Measurements from ENCODE around the gene CFAP65. TPM values are rescaled to one million over a fixed set of nuclear protein-coding genes. Genes with fewer than 3 reads are reported as not detected.

The CFAP65 gene
- total RNA-seq, 2 experiments from 2014 or later, result not detected

GRCh38 chr2:219002395-219003266 is 38.7 kb downstream of the CFAP65 start:
- Histone ChIP-seq H3K9me3 (ENCODE audit: control insufficient read depth in 1 of 2, insufficient read depth in 1 of 2, low read length in 2 of 2) (peaks cover 0 to 34% of the 10 kb centered on the region in 2 experiments), H3K4me1 (ENCODE audit: insufficient read depth, low read length) (peaks cover 28% of the 10 kb centered on the region), H3K27ac (ENCODE audit: low read depth in 1 of 2, low read length in 2 of 2) (no peak overlapping the region), H3K36me3 (ENCODE audit: insufficient read depth, low read length) (no peaks in the 10 kb centered on the region), H3K4me3 (ENCODE audit: low read length) (peak overlapping the region; percentile 25), H3K27me3 (ENCODE audit: control insufficient read depth in 1 of 2, insufficient read depth in 2 of 2, low read length in 2 of 2) (peaks cover 72 to 77% of the 10 kb centered on the region in 2 experiments)
- no peaks in the 10 kb centered on the region for H3K36me3 Mint-ChIP-seq (ENCODE audit: low read depth)
- intact Hi-C loops (cut with DNase I, micrococcal nuclease), result loop anchor here in 1 of 2 experiments (2.0 kb wide), 1 partner anchor 150 kb away; no protein-coding TSS in a partner anchor
- peak overlapping the region; percentile 69 for H3K4me3 Mint-ChIP-seq
- POLR2A ChIA-PET, result no interaction called here
- peaks cover 84% of the 10 kb centered on the region for H3K27me3 Mint-ChIP-seq
- TF ChIP-seq CTCF (IDR thresholded peaks at IDR 0.05), result no peak
- H3K4me1 Mint-ChIP-seq (ENCODE audit: low read depth), result peaks cover 12% of the 10 kb centered on the region
- ATAC-seq (ENCODE audit: poor library complexity) (peak; percentile 72), DNase-seq (peak in 11 of 14 experiments; percentile 22 to 68 (median 41))
- no peak overlapping the region for H3K27ac Mint-ChIP-seq
- CTCF ChIA-PET, result interaction anchor here (1.2 to 1.5 kb wide), 4 partner anchors 22 to 27 kb away, joined by 3 to 7 read pairs (median 4); no protein-coding TSS in a partner anchor
- no peaks in the 10 kb centered on the region for H3K9me3 Mint-ChIP-seq

- Histone ChIP-seq H3K9me3 (ENCODE audit: control insufficient read depth in 1 of 2, insufficient read depth in 1 of 2, low read length in 2 of 2) (peaks cover 0 to 34% of the 10 kb centered on the region in 2 experiments), H3K36me3 (ENCODE audit: insufficient read depth, low read length) (no peaks in the 10 kb centered on the region), H3K27ac (ENCODE audit: low read depth in 1 of 2, low read length in 2 of 2) (no peak overlapping the region), H3K4me3 (ENCODE audit: low read length) (peak overlapping the region; percentile 25), H3K27me3 (ENCODE audit: control insufficient read depth in 1 of 2, insufficient read depth in 2 of 2, low read length in 2 of 2) (peaks cover 75 to 79% of the 10 kb centered on the region in 2 experiments), H3K4me1 (ENCODE audit: insufficient read depth, low read length) (peaks cover 28% of the 10 kb centered on the region)
- TF ChIP-seq CTCF (IDR thresholded peaks at IDR 0.05), result no peak
- ChIA-PET CTCF (interaction anchor here (1.4 to 1.5 kb wide), 2 partner anchors 22 to 28 kb away, joined by 4 to 7 read pairs; no protein-coding TSS in a partner anchor), POLR2A (no interaction called here)
- peak; percentile 31 for ATAC-seq (ENCODE audit: poor library complexity)
- peak overlapping the region; percentile 25 for H3K4me3 Mint-ChIP-seq
- intact Hi-C loops (cut with DNase I, micrococcal nuclease), result loop anchor here in 1 of 2 experiments (2.0 kb wide), 1 partner anchor 149 kb away; no protein-coding TSS in a partner anchor
- H3K27me3 Mint-ChIP-seq, result peaks cover 82% of the 10 kb centered on the region
- no peak overlapping the region for H3K27ac Mint-ChIP-seq
- H3K4me1 Mint-ChIP-seq (ENCODE audit: low read depth), result peaks cover 12% of the 10 kb centered on the region
- H3K9me3 Mint-ChIP-seq, result no peaks in the 10 kb centered on the region
- H3K36me3 Mint-ChIP-seq (ENCODE audit: low read depth), result no peaks in the 10 kb centered on the region
- DNase-seq, result peak in 4 of 14 experiments; percentile 26 to 47 (median 34)
Observed at GRCh38 chr2:219001577-219002394, 39.5 kb downstream of the CFAP65 start.

GRCh38 chr2:219001100-219001576 is 40.2 kb downstream of the CFAP65 start:
- H3K27ac ChIP-seq (ENCODE audit: low read depth in 1 of 2, low read length in 2 of 2), result no peak overlapping the region

More at GRCh38 chr2:219001100-219001576, 40.2 kb downstream of the CFAP65 start:
- Mint-ChIP-seq H3K4me3 (peak overlapping the region; percentile 45), H3K27ac (no peak overlapping the region), H3K9me3 (no peaks in the 10 kb centered on the region), H3K27me3 (peaks cover 84% of the 10 kb centered on the region), H3K36me3 (ENCODE audit: low read depth) (no peaks in the 10 kb centered on the region), H3K4me1 (ENCODE audit: low read depth) (peaks cover 16% of the 10 kb centered on the region)
- ChIA-PET CTCF (interaction anchor here (1.4 to 1.5 kb wide), 2 partner anchors 21 to 29 kb away, joined by 4 to 7 read pairs; no protein-coding TSS in a partner anchor), POLR2A (no interaction called here)
- no peak for ATAC-seq (ENCODE audit: poor library complexity)
- no peak for DNase-seq
- Histone ChIP-seq H3K4me3 (ENCODE audit: low read length) (no peak overlapping the region), H3K9me3 (ENCODE audit: control insufficient read depth in 1 of 2, insufficient read depth in 1 of 2, low read length in 2 of 2) (peaks cover 0 to 36% of the 10 kb centered on the region in 2 experiments), H3K27me3 (ENCODE audit: control insufficient read depth in 1 of 2, insufficient read depth in 2 of 2, low read length in 2 of 2) (peaks cover 79 to 81% of the 10 kb centered on the region in 2 experiments), H3K4me1 (ENCODE audit: insufficient read depth, low read length) (peaks cover 33% of the 10 kb centered on the region), H3K36me3 (ENCODE audit: insufficient read depth, low read length) (no peaks in the 10 kb centered on the region)
- TF ChIP-seq CTCF (IDR thresholded peaks at IDR 0.05), result no peak
- intact Hi-C loops (cut with DNase I, micrococcal nuclease), result no loop called here
